SU-DHL-6 (cell line): ENCODE results near the gene SRA1.

Experiments used
- H2AFZ ChIP-seq: fragments of 200-600 bp; sonication (generic); 2 replicates; pipeline ENCODE4 v1.6.1; 2014; ENCODE audit warnings: low read depth, mild to moderate bottlenecking, moderate library complexity, mixed read lengths, antibody characterized with exemption, low read length; ENCODE audit not compliant: severe bottlenecking
- H3F3A ChIP-seq: fragments of 200-600 bp; shearing (Covaris generic); 2 replicates; pipeline ENCODE4 v1.6.0; 2016; ENCODE audit warnings: antibody characterized with exemption, mild to moderate bottlenecking; ENCODE audit not compliant: insufficient read depth
- H3K27ac ChIP-seq: fragments of 200-600 bp; sonication (generic); 2 replicates; pipeline ENCODE4 v1.5.1; 2016; ENCODE audit warnings: low read depth, mild to moderate bottlenecking, low read length, moderate library complexity, mixed read lengths
- H3K27me3 ChIP-seq: fragments of 200-600 bp; sonication (generic), shearing (Covaris generic); 2 replicates; pipeline ENCODE4 v1.6.0; 2014; ENCODE audit warnings: mild to moderate bottlenecking, low read length
- H3K36me3 ChIP-seq: fragments of 200-600 bp; sonication (generic); 2 replicates; pipeline ENCODE4 v1.6.1; 2014; ENCODE audit warnings: mild to moderate bottlenecking, low read length, mixed read lengths
- H3K4me2 ChIP-seq: fragments of 300-600, 200-600 bp; shearing (Covaris generic), sonication (generic); 2 replicates; pipeline ENCODE4 v1.6.0; 2014; ENCODE audit warnings: low read length, low read depth, mild to moderate bottlenecking; ENCODE audit not compliant: poor library complexity, severe bottlenecking
- H3K4me3 ChIP-seq: fragments of 200-600 bp; sonication (generic); 2 replicates; pipeline ENCODE4 v1.5.1; 2014; ENCODE audit warnings: antibody characterized with exemption, low read length, mild to moderate bottlenecking, mixed read lengths; ENCODE audit not compliant: insufficient read depth, poor library complexity, severe bottlenecking
- H3K79me2 ChIP-seq: fragments of 200-600 bp; sonication (generic); 2 replicates; pipeline ENCODE4 v1.6.1; 2014; ENCODE audit warnings: mild to moderate bottlenecking, low read length, moderate library complexity; ENCODE audit not compliant: insufficient read depth
- H3K9ac ChIP-seq: fragments of 200-600 bp; sonication (generic); 2 replicates; pipeline ENCODE4 v1.7.0; 2014; ENCODE audit warnings: mild to moderate bottlenecking, low read length
- H3K9me2 ChIP-seq: fragments of 200-600 bp; sonication (generic); replicated peaks from 2 replicates; pipeline ENCODE4 v1.6.1; 2014; ENCODE audit warnings: low read length; ENCODE audit not compliant: insufficient read depth
- H3K9me3 ChIP-seq: fragments of 200-600 bp; sonication (generic); 2 replicates; pipeline ENCODE4 v1.6.1; 2014; ENCODE audit warnings: low read length, mixed read lengths; ENCODE audit not compliant: insufficient read depth
- H4K20me1 ChIP-seq: fragments of 200-600 bp; sonication (generic); 2 replicates; pipeline ENCODE4 v1.6.1; 2014; ENCODE audit warnings: low read depth, mild to moderate bottlenecking, antibody characterized with exemption, low read length, moderate library complexity, mixed read lengths
- EZH2phosphoT487 ChIP-seq: fragments of 200-600 bp; sonication (generic), shearing (Covaris generic); conservative IDR thresholded peaks from 2 replicates; pipeline ENCODE4 v1.6.1; 2018; ENCODE audit warnings: mild to moderate bottlenecking, antibody characterized with exemption, low read length, moderate library complexity, mixed read lengths
- TF ChIP-seq, protein P1 (sequence below): fragments of 200-600 bp; sonication (generic); IDR thresholded peaks from one replicate; pipeline ENCODE4 v1.5.1; 2017; ENCODE audit warnings: antibody characterized with exemption, mild to moderate bottlenecking, low read length, moderate library complexity; ENCODE audit not compliant: insufficient read depth, poor library complexity, severe bottlenecking

SRA1 gene

DNA sequence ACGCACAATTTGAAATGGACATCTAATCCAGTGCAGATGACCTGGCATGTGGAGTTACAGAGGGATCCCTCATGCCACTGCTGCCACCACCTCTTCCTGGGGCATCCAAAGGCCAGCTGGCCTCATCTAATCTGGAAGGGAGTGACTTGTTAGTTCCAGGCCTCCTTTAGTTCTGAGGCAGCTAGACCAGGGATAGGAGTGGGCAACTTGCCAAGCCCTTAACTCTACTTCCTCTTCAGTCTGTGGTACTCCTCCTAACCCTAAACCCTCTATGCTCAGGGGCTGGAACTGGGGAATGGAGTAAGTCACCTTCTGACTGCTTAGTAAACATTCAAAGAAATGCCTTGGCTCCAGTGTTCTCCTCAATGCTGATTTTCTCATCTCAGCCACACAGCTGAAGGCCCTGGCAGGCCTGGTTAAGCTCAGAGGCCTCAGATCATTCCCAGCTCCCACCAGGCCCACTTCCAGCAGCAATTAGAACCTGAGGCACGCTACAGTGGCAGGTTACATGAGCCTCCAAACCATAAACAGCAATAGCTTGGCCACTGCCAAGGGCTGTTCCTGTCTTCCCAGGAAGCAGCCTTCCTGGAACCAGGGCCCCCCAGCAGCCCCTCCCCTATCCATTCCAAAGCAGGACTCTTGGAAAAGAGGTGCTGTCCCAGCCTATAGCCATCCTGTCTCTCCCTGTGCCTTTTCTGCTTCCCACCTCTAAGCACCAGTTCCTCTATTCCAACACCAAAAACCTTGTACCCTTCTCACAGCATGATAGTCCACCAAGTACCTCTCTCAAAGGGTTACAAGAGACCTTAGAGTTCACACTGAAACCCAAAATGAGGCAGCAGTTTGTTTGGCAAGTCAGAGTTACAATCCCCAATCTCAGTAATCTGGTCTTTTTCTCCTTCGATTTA, 7.8 kb downstream of the SRA1 start:
- Histone ChIP-seq H3K9me3 (no peaks in the 10 kb centered on the region), H3K27me3 (no peaks in the 10 kb centered on the region), H3K27ac (no peak overlapping the region), H3K9ac (no peak overlapping the region), H4K20me1 (no peaks in the 10 kb centered on the region), H3K36me3 (0 out of 2 replicates have a peak, but pooled peaks cover 3% of the 10 kb centered on the region), H3K9me2 (no peaks in the 10 kb centered on the region), H3K4me2 (no peak overlapping the region), H2AFZ (no peak overlapping the region), H3K79me2 (peaks cover 19% of the 10 kb centered on the region), H3F3A (peaks cover 11% of the 10 kb centered on the region; the same call in 1 of the 2 replicates), H3K4me3 (no peak overlapping the region)
- no peak for TF ChIP-seq EZH2phosphoT487
- TF ChIP-seq, protein P1, sequence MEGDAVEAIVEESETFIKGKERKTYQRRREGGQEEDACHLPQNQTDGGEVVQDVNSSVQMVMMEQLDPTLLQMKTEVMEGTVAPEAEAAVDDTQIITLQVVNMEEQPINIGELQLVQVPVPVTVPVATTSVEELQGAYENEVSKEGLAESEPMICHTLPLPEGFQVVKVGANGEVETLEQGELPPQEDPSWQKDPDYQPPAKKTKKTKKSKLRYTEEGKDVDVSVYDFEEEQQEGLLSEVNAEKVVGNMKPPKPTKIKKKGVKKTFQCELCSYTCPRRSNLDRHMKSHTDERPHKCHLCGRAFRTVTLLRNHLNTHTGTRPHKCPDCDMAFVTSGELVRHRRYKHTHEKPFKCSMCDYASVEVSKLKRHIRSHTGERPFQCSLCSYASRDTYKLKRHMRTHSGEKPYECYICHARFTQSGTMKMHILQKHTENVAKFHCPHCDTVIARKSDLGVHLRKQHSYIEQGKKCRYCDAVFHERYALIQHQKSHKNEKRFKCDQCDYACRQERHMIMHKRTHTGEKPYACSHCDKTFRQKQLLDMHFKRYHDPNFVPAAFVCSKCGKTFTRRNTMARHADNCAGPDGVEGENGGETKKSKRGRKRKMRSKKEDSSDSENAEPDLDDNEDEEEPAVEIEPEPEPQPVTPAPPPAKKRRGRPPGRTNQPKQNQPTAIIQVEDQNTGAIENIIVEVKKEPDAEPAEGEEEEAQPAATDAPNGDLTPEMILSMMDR: no peak

DNA sequence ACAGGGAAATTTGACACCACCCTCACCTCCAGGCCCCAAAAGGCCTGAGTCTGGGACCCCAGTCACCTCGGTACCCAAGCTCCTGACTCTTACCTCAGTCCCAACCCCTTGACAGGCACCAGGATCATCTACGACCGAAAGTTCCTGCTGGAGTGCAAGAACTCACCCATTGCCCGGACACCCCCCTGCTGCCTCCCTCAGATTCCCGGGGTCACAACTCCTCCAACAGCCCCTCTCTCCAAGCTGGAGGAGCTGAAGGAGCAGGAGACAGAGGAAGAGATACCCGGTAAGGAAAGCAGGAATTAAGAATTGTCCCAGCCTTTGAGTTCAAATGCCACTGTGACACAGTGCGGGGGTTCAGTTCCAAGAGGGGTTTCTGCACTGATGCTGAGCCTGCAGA, 8.5 kb downstream of the SRA1 start:
- Histone ChIP-seq H3K79me2 (peaks cover 12% of the 10 kb centered on the region), H3K9me2 (no peaks in the 10 kb centered on the region), H3K9ac (peak overlapping the region; percentile 58), H3K4me2 (peak overlapping the region; percentile 80), H4K20me1 (no peaks in the 10 kb centered on the region), H3F3A (peaks cover 11% of the 10 kb centered on the region; the same call in 1 of the 2 replicates), H3K36me3 (0 out of 2 replicates have a peak, but pooled peaks cover 3% of the 10 kb centered on the region), H3K9me3 (no peaks in the 10 kb centered on the region), H2AFZ (no peak overlapping the region), H3K27me3 (no peaks in the 10 kb centered on the region), H3K4me3 (no peak overlapping the region), H3K27ac (peak overlapping the region; percentile 70)
- TF ChIP-seq, protein P1: no peak
- TF ChIP-seq EZH2phosphoT487: no peak

DNA sequence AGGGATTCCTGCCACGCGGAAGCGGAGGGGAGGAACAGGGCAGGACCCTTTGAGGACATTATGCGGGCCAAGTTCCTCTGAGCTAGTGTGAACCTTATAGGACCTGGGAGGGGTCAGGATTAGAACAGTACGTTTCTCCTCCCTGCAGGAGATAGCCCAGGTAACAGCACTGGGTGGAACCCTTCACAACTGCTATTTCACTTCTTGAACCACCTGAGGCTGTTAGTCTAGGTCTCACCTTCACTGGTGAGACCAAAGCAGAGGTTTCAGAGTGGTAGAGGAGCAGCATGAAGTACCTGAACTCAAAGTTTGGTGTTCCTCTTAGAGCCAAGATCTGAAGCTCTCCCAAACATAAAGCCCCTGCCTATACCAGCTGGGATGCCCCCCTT, 9.0 kb downstream of the SRA1 start:
- H3K4me2 ChIP-seq: peak overlapping the region; percentile 80
- TF ChIP-seq EZH2phosphoT487: no peak
- TF ChIP-seq, protein P1: no peak
- H3F3A ChIP-seq: peaks cover 11% of the 10 kb centered on the region; the same call in 1 of the 2 replicates
- peaks cover 7% of the 10 kb centered on the region for H3K79me2 ChIP-seq
- H3K9me2 ChIP-seq: no peaks in the 10 kb centered on the region
- H3K9me3 ChIP-seq: no peaks in the 10 kb centered on the region
- no peaks in the 10 kb centered on the region for H4K20me1 ChIP-seq
- H2AFZ ChIP-seq: peak overlapping the region; percentile 20
- H3K27me3 ChIP-seq: no peaks in the 10 kb centered on the region
- peak overlapping the region; percentile 70 for H3K27ac ChIP-seq
- H3K9ac ChIP-seq: peak overlapping the region; percentile 58
- 0 out of 2 replicates have a peak, but pooled peaks cover 3% of the 10 kb centered on the region for H3K36me3 ChIP-seq
- peak overlapping the region; percentile 48 for H3K4me3 ChIP-seq
